ENCODE data around the gene DPP7.

DNA sequence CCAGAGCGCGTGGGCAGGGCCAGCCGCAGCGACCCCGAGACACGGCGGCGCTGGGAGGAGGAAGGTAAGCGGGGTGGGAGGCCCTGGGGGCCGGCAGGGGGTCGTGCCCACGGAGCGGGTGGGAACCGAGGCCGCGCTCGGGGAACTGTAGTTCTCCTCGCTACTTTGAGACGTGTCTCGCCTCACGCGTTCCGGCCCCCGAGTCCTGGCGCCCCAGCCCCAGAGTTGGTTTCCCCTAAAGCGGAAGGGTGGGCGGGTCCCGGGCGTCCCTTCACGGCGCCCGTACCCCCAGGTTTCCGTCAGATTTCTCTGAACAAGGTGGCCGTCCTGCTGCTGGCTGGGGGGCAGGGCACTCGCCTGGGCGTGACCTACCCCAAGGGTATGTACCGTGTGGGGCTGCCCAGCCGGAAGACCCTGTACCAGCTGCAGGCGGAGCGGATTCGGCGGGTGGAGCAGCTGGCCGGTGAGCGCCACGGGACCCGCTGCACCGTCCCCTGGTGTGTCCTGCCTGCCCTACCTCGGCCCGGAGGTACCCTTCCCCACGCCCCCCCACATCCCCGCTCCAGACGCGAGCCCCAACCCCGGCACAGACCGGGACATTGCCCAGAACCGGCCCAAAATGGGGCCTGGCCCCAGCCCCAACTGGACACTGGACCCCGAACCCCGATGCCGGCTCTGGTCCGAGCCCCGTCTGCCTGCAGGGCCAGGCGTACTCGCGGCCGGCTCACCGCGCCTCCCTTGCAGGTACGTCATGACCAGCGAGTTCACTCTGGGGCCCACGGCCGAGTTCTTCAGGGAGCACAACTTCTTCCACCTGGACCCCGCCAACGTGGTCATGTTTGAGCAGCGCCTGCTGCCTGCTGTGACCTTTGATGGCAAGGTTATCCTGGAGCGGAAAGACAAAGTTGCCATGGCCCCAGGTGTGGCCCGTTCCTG lies 36.5 kb downstream of the DPP7 start:
- TF ChIP-seq, protein P1, sequence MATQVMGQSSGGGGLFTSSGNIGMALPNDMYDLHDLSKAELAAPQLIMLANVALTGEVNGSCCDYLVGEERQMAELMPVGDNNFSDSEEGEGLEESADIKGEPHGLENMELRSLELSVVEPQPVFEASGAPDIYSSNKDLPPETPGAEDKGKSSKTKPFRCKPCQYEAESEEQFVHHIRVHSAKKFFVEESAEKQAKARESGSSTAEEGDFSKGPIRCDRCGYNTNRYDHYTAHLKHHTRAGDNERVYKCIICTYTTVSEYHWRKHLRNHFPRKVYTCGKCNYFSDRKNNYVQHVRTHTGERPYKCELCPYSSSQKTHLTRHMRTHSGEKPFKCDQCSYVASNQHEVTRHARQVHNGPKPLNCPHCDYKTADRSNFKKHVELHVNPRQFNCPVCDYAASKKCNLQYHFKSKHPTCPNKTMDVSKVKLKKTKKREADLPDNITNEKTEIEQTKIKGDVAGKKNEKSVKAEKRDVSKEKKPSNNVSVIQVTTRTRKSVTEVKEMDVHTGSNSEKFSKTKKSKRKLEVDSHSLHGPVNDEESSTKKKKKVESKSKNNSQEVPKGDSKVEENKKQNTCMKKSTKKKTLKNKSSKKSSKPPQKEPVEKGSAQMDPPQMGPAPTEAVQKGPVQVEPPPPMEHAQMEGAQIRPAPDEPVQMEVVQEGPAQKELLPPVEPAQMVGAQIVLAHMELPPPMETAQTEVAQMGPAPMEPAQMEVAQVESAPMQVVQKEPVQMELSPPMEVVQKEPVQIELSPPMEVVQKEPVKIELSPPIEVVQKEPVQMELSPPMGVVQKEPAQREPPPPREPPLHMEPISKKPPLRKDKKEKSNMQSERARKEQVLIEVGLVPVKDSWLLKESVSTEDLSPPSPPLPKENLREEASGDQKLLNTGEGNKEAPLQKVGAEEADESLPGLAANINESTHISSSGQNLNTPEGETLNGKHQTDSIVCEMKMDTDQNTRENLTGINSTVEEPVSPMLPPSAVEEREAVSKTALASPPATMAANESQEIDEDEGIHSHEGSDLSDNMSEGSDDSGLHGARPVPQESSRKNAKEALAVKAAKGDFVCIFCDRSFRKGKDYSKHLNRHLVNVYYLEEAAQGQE (IDR thresholded peaks at IDR 0.05; ENCODE audit: insufficient read depth in 1 of 2, low read depth in 2 of 2, low read length in 2 of 2): no peak
- TF ChIP-seq POLR2AphosphoS5 (IDR thresholded peaks at IDR 0.05; ENCODE audit: low read depth, low read length): no peak
- 0 out of 2 replicates have a peak, but pooled peaks have one; percentile 41 for TF ChIP-seq SIN3A (IDR thresholded peaks at IDR 0.05; ENCODE audit: borderline replicate concordance, insufficient read depth, low read length)

Data from PFSK-1 (cell line).